Stimulated activated CD8-positive, alpha-beta memory T cell treated with anti-CD3 and anti-CD28 coated beads, Interleukin-7, amount 100 ng/mL, for 24 hours (primary cell): ENCODE results near the gene IWS1.
"Not testable (repeated sequence)": the region's sequence is repeated elsewhere in the genome, so short reads cannot be mapped to it uniquely, and the experiment has no call there.

Experiments used
- DNase-seq: peaks from one replicate; pipeline ENCODE4 v3.0.0-alpha.2; 2020; ENCODE audit warnings: low read depth

Gene IWS1

GRCh38 chr2:127560201-127560930, 34.1 kb upstream of the IWS1 start:
- no peak for DNase-seq

GRCh38 chr2:127559454-127559853, 33.2 kb upstream of the IWS1 start:
- no peak for DNase-seq

GRCh38 chr2:127558911-127559310, 32.6 kb upstream of the IWS1 start:
- DNase-seq: no peak

- DNase-seq: no peak
These were observed 26.6 kb upstream of the IWS1 start for GRCh38 chr2:127552846-127553245.

- DNase-seq: no peak
These were observed 26.0 kb upstream of the IWS1 start for GRCh38 chr2:127552336-127552735.

- no peak for DNase-seq
These were observed 25.1 kb upstream of the IWS1 start for GRCh38 chr2:127551221-127551930.

GRCh38 chr2:127546797-127547196, 20.5 kb upstream of the IWS1 start:
- DNase-seq: no peak

- no peak for DNase-seq
These were observed 19.5 kb upstream of the IWS1 start for GRCh38 chr2:127545796-127546195.

- no peak for DNase-seq
These were observed 18.9 kb upstream of the IWS1 start for GRCh38 chr2:127545189-127545588.

- not testable (repeated sequence) for DNase-seq
These were observed 16.8 kb upstream of the IWS1 start for GRCh38 chr2:127543013-127543501.

GRCh38 chr2:127542231-127542630, 15.9 kb upstream of the IWS1 start:
- DNase-seq: no peak

GRCh38 chr2:127541809-127542208, 15.5 kb upstream of the IWS1 start:
- no peak for DNase-seq

- DNase-seq: no peak
These were observed 11.4 kb upstream of the IWS1 start for GRCh38 chr2:127537644-127538043.

- no peak for DNase-seq
These were observed 10.6 kb upstream of the IWS1 start for GRCh38 chr2:127536707-127537541.

GRCh38 chr2:127535918-127536317, 9.6 kb upstream of the IWS1 start:
- no peak for DNase-seq

- no peak for DNase-seq
These were observed 9.2 kb upstream of the IWS1 start, which contains the start of gene MYO7B for GRCh38 chr2:127535422-127535901. MYO7B (plus strand) TSS chr2:127535683; CDS start chr2:127559723, 24,040 bp downstream.

GRCh38 chr2:127532296-127532695, 6.0 kb upstream of the IWS1 start:
- no peak for DNase-seq

GRCh38 chr2:127531221-127531648, 4.9 kb upstream of the IWS1 start:
- no peak for DNase-seq

- DNase-seq: no peak
These were observed 4.2 kb upstream of the IWS1 start for GRCh38 chr2:127530245-127531140.

- not testable (repeated sequence) for DNase-seq
These were observed 3.1 kb upstream of the IWS1 start for GRCh38 chr2:127529416-127529815.

- no peak for DNase-seq
These were observed 2.2 kb upstream of the IWS1 start for GRCh38 chr2:127528487-127528886.
